HL-60/S4 treated with phorbol 12-myristate 13-acetate at 8.2 ng/mL for 4 days and 3 days (cell line): ENCODE data around the gene CWC22.
"Not testable (repeated sequence)": the region's sequence is repeated elsewhere in the genome, so short reads cannot be mapped to it uniquely, and the experiment has no call there.

Experiments
- in situ Hi-C: fragments of 300-500 bp; cut with MboI; formaldehyde crosslinking; loops from 2 replicates; pipeline ENCODE4 v1.15.0; 2022; ENCODE audit warnings: low sequenced_read_pairs

Gene CWC22

GRCh38 chr2:180003559-180003958 lies 3.5 kb downstream of the CWC22 start:
- in situ Hi-C loops, result no loop called here

- in situ Hi-C loops, result no loop called here
Measured at GRCh38 chr2:180003073-180003472, 4.0 kb downstream of the CWC22 start.

DNA sequence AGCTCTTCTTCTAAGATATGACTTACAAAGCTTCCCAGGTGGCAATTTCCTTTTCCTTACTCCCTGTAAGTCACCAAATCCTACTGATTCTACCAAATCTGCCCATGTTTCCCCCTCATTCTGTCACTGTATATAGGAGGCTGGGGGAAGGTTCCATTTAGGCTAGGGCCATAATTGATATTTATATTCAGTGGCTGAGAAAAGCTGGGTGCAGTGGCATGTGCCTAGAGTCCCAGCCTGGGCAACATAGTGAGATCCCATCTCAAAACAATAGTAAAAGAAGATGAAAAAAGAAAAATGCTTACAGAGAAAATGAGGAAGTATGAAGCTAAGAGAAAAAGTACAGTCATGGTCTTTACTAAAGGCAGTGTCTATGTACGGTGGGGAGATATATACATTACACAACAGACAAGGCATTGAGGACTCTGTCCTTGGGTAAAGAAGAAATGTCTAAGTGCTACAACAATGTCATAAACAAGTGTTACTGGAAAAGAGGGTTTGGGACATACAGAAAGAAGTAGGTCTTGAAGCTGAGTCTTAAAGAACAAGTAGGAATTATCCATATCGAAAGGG lies 4.8 kb downstream of the CWC22 start:
- in situ Hi-C loops, result no loop called here

DNA sequence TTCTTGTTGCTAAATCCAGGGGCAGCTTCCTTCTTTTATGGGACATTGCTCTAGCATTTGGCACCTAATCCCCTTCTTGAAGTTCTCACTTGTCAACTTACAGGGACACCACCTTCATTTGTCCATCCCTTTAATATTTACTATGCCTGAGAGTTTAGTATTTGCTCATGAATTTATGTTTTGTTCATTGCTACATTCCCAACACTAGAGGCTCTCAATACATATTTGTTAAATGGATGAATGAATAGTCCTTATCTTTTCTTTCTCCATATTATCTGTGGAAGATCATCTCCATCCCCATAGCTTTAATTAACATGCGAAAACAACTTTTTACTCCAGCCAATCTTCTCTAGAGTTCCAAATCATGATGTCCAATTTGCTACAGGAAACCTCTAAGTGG lies 5.4 kb downstream of the CWC22 start:
- in situ Hi-C loops, result no loop called here

- in situ Hi-C loops, result no loop called here
Measured at GRCh38 chr2:180000434-180000833, 6.7 kb downstream of the CWC22 start.

DNA sequence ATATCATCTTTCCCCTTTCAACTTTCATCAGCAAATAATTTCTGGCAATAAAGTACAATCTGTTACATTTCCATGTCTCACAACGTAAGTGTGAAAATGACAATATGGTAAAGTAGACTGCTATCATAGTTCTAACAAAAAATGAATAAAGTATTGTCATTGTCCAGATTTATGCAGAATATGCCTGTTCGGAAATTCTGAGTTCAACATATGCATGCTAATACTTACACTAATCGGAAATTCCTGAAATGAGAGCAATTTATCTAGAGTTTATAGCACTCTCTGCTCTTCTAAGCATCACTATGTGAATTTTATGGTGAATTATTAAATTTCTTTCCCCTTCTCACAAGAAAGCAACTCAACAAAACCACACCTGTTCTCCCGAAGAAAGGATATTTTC lies 8.1 kb downstream of the CWC22 start:
- in situ Hi-C loops, result no loop called here

GRCh38 chr2:179995741-179996515 lies 11.2 kb downstream of the CWC22 start:
- in situ Hi-C loops, result no loop called here

- in situ Hi-C loops, result no loop called here
Measured at GRCh38 chr2:179991344-179991743, 15.8 kb downstream of the CWC22 start.

DNA sequence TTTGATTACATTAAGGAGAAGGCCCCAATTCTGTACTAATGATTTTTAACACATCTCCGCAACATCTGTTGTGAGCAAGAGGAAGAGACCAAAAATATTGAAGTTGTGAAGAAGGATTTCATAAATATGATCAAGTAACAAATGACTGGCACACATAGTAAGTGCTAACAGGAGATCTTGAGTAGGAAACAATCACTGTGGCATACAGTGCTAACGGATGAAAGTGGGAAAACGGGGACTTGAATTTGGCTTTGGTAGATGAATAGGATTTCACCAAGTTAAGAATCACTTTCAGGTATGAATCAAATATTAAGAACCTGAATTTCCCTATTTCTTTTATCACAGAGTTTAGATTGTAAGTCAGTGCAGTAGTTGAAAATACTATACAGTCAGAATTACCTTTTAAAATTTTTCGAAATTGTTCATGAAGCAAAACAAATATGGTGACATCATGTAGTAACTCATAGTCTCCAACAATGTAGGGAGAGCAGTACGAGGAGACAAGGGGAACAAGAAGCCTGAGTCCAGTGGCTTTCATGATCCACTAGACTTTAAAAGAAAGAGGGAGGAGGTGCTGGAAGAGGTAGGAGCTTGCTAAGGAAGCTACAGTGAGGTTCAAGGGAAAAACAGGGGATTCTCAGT lies 16.3 kb downstream of the CWC22 start:
- in situ Hi-C loops, result no loop called here

- in situ Hi-C loops, result no loop called here
Measured at GRCh38 chr2:179987916-179988315, 19.2 kb downstream of the CWC22 start.

DNA sequence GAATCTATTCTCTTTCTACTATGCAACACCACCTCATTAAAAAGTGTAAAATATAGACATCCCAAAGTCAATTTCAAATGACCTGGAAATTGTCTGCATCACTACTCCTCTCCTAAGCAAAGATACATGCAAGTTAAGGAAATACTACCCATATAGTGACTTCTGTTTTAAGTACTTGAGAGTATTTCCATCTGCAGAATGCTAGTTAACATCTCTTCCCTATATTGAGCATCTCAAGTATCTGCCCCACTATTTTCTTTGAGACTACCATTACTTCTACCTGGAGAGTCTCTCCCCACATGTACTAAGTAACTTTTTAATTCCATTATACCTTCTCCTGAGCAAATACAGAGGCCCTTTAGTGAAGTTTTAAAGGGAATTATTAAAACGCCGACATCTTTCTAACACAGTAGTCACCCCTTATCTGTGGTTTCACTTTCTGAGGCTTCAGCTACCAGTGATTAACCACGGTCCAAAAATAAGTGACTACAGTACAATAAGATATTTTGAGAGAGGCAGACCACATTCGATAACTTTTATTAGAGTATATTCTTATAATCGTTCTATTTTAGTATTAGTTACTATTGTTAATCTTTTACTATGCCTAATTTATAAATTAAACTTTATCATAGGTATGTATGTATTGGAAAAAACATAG lies 21.8 kb downstream of the CWC22 start:
- in situ Hi-C loops, result no loop called here

GRCh38 chr2:179983250-179983932 lies 23.7 kb downstream of the CWC22 start:
- in situ Hi-C loops, result no loop called here

DNA sequence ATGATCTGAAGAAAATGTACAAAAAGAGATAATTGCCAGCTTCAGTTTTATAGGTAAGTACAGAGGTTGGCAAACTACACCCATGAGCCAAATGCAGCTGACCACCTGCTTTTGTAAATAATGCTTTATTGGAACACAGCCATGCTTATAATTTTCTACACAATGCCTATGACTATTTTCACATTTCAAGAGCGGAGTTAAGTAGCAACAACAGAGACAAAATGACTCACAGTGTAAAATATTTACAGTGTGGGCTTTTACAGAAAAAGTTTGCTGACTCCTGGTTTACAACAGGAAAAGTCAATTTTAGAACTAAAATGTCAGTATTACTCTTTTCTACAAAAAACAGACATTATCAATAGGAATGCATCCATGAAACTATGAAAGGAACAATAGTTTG lies 26.0 kb downstream of the CWC22 start:
- in situ Hi-C loops, result no loop called here

GRCh38 chr2:179974761-179975160 lies 32.3 kb downstream of the CWC22 start:
- in situ Hi-C loops, result no loop called here

DNA sequence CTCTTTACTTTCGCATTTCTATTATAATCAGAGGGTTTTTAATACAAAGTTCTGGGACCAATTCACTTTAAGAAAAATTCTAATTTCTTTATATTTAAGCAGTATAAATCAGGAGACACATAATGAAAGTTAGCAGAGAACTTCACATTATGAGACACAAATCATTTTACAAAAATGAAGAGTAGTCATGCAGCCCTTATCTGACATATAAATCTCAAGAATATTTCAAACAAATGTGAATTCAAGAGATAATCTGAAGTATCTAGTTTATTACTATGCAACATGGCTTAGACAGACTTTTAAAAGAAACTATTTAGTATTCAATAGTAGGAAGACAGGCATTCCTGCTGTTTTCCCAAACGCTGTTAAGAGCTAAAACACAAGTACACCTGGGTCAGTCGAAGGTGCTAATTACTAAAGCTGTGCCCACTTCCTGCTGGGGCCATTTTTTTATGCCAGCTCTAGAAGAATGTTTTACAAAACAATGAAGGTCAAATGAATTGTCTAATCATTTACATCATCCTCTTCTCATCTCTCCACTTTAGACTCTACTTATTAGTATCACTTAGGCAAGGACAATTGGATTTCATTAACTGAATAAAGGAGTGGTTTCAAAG lies 40.2 kb downstream of the CWC22 start:
- in situ Hi-C loops, result no loop called here

- in situ Hi-C loops, result no loop called here
Measured at GRCh38 chr2:179965291-179966258, 41.5 kb downstream of the CWC22 start.

- in situ Hi-C loops, result no loop called here
Measured at GRCh38 chr2:179963626-179964025, 43.5 kb downstream of the CWC22 start.

GRCh38 chr2:179958251-179958650 lies 48.8 kb downstream of the CWC22 start:
- in situ Hi-C loops, result not testable (repeated sequence)

GRCh38 chr2:179954026-179954425 lies 53.1 kb downstream of the CWC22 start:
- in situ Hi-C loops, result no loop called here

GRCh38 chr2:179953359-179953758 lies 53.7 kb downstream of the CWC22 start:
- in situ Hi-C loops, result no loop called here
